ENCODE measurements around the gene MGAT4C.

MGAT4C gene

DNA sequence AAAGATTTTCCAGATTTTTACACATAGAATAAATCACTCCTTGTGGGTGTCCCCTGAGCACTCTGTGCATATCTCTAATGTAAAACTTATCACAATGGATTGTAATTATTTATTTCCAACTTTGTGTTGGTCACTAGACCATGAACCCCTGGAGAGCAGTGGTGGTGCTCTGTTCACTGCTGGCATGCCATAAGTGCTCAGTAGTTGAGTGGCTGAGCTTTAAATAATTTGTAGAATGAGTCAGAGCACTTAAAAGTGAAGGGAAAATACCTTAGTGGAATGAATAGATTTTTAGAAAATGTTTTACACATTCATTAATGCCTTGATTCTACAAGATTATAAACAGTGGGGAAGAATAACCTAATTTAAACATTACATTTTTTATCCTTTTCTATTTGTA, 6.3 kb downstream of the MGAT4C start:
- no peak for DNase-seq (ENCODE audit: low spot score)
- TF ChIP-seq, protein P1, sequence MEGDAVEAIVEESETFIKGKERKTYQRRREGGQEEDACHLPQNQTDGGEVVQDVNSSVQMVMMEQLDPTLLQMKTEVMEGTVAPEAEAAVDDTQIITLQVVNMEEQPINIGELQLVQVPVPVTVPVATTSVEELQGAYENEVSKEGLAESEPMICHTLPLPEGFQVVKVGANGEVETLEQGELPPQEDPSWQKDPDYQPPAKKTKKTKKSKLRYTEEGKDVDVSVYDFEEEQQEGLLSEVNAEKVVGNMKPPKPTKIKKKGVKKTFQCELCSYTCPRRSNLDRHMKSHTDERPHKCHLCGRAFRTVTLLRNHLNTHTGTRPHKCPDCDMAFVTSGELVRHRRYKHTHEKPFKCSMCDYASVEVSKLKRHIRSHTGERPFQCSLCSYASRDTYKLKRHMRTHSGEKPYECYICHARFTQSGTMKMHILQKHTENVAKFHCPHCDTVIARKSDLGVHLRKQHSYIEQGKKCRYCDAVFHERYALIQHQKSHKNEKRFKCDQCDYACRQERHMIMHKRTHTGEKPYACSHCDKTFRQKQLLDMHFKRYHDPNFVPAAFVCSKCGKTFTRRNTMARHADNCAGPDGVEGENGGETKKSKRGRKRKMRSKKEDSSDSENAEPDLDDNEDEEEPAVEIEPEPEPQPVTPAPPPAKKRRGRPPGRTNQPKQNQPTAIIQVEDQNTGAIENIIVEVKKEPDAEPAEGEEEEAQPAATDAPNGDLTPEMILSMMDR (IDR thresholded peaks at IDR 0.05; ENCODE audit: extremely low read depth, missing control alignments), result no peak

DNA sequence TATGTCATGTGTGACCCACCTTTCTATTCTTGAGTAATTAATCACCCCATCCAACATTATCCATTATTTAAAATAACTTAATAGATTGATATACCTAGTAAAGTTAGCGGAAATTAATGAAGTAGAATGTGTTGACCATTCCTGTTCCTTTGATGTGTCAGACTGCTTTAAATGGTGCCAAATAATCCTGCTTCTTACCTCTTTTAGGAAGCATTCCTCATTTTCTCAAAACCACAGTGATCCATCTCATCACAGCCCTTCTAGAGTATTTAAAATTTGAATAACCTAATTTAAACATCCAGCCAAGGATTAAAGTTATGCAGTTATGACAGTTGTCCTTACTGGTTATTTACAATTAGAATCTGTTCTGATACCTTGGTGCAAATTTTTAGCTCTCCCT, 6.9 kb downstream of the MGAT4C start:
- TF ChIP-seq, protein P1 (IDR thresholded peaks at IDR 0.05; ENCODE audit: extremely low read depth, missing control alignments), result no peak
- DNase-seq (ENCODE audit: low spot score), result no peak

DNA sequence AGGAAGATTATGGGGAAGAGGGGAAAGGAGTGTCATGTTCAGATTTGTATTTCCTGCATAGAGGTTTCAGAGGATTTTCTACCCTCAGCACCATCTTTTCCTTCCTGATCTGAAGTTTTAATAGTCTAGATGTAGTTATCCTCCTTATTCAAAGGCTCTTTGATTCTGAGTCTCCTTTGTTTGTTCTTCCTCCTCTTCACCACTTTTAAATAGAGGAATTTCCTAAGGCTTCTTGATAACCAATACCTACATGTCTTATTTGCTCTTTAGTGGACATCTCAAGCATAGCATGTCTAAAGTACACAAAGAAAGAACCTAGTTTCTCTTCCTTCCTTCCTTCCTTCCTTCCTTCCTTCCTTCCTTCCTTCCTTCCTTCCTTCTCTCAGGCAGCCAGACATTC, 8.3 kb downstream of the MGAT4C start:
- TF ChIP-seq, protein P1 (IDR thresholded peaks at IDR 0.05; ENCODE audit: extremely low read depth, missing control alignments), result no peak
- DNase-seq (ENCODE audit: low spot score), result no peak

DNA sequence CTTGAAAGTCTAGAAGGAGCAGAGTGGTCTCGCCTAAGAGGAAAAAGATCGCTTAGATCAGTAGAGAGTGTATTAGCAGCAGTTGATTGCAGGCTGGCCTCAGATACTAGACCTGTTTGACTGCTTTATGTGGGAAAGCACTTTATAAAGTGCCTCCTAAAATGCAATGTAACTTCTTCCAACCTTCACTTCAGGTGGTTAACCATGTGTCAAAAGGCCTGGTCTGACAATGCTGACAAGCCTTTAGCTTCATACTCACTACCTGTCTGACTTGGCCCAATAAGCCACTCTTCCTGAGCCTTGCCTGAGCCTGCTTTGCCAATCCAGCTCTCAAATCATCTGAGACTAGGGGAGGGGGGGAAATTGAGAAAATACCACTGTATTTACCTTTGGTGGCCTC, 14.6 kb downstream of the MGAT4C start:
- no peak for DNase-seq (ENCODE audit: low spot score)
- TF ChIP-seq, protein P1 (IDR thresholded peaks at IDR 0.05; ENCODE audit: extremely low read depth, missing control alignments), result no peak

DNA sequence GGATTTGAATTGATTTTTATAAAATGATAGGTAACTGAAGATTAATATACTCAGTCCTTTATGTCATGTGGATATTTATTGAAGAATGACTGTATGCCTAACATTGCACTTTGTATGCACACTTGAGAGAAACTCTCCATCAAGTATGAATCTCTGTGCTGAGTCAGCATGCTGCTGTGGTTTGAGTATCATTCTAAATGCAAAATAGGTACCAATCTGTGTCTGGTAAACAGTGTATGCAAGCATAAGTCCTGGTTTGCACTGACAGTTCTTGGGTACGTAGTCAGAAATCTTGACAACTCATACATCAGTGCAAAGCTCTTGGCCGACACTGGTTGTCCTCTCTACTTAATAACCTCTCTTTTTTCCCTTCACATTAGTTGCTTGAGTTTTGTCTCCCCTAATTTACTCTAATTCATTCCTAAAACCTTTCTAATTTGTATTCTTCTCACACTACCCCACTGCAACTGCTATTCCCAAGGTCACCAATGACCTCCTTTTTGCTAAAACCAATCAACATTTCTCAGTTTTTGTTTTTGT, 21.8 kb downstream of the MGAT4C start:
- TF ChIP-seq, protein P1 (IDR thresholded peaks at IDR 0.05; ENCODE audit: extremely low read depth, missing control alignments), result no peak
- DNase-seq (ENCODE audit: low spot score), result no peak

DNA sequence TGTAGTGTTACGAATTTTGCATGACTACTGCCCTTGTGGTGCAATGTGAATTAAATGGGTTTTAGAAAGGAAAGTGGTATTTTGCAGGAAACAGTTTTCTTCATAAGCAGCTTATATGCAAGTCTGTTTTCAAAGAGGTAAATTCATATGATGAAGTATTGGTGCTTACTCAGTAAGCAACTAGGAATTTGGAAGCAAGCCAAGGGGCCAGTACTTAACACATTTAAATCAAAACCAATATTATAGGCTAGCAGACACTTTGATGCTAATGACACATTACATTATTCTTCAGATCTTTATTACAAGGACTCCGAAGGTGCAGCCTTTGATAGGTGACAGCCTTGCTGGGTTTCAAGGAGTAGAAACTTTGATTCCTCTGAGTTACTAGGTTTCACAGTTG, 23.1 kb downstream of the MGAT4C start:
- TF ChIP-seq, protein P1 (IDR thresholded peaks at IDR 0.05; ENCODE audit: extremely low read depth, missing control alignments), result no peak
- DNase-seq (ENCODE audit: low spot score), result no peak

DNA sequence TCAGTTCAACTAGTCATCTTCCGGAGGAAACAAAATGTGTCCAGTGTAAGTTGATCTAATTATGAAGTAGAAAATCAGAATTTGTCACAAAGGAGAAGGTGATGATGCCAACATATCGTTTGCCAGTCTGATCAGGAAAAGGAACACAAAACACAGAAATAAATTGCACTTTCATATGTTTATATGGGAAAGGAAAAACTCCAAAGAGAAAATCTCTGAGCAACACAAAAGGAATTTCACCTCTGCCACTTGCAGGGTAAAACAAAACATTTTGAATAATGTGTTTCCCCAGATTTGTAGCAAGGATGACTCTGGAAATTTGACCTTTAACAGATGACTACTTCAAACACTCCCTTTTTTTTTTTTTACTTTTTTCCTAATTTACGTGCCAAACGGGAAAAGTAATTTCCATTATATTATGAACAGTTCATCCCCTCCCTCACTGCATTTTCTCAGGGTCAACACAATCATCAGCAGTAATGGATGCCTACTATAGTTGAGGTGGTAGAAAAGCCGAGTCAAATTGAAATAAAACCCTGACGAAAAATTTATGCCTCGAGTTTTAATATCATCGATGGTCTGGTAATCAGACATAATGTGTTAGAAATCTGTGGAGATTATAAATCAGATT, 25.6 kb downstream of the MGAT4C start:
- no peak for DNase-seq (ENCODE audit: low spot score)
- TF ChIP-seq, protein P1 (IDR thresholded peaks at IDR 0.05; ENCODE audit: extremely low read depth, missing control alignments), result no peak
